ENCODE measurements around the gene SETD4. TPM values are rescaled to one million over a fixed set of nuclear protein-coding genes. Genes with fewer than 3 reads are reported as not detected.

The SETD4 gene
- total and polyA plus RNA-seq, 2 experiments from 2014 or later, result 12.7 to 12.9 TPM

- no peak overlapping the region for H3K4me3 ChIP-seq
- H2AFZ ChIP-seq, result peak overlapping the region; percentile 76
These were observed 31.9 kb downstream of the SETD4 start for GRCh38 chr21:36028127-36029069.

GRCh38 chr21:36027347-36027746 is 33.0 kb downstream of the SETD4 start:
- H4K20me1 ChIP-seq (ENCODE audit: insufficient read depth), result no peaks in the 10 kb centered on the region
- peaks cover 3% of the 10 kb centered on the region; the same call in 1 of the 2 replicates for H3K4me1 ChIP-seq (ENCODE audit: insufficient read depth)
- in situ Hi-C loops (cut with MboI), result no loop called here
- H3F3A ChIP-seq (ENCODE audit: insufficient read depth), result peaks cover 9% of the 10 kb centered on the region; the same call in 1 of the 2 replicates
- H2AFZ ChIP-seq, result no peak overlapping the region
- H3K36me3 ChIP-seq (ENCODE audit: low read depth), result no peaks in the 10 kb centered on the region
- H3K9me3 ChIP-seq (ENCODE audit: low read depth), result no peaks in the 10 kb centered on the region
- no peak overlapping the region for H3K4me3 ChIP-seq
- TF ChIP-seq EZH2phosphoT487 (IDR thresholded peaks at IDR 0.05; ENCODE audit: insufficient read depth, low read depth), result no peak
- TF ChIP-seq EZH2 (IDR thresholded peaks at IDR 0.05; ENCODE audit: insufficient read depth, poor library complexity, severe bottlenecking), result no peak
- H3K27me3 ChIP-seq (replicated peaks; ENCODE audit: insufficient read depth), result no peaks in the 10 kb centered on the region
- 64 to 68% methylated on average over 5 of the region's 5 CpGs for WGBS, 2 experiments (ENCODE audit: low coverage in 1 of 2, low lambda C conversion rate in 2 of 2, missing lambda C conversion rate in 2 of 2)
- no peaks in the 10 kb centered on the region for H3K79me2 ChIP-seq (ENCODE audit: insufficient read depth)
- no peak overlapping the region for H3K4me2 ChIP-seq (ENCODE audit: unreplicated experiment)
- DNase-seq, result peak; percentile 61
- no peaks in the 10 kb centered on the region for H3K9me2 ChIP-seq (ENCODE audit: insufficient read depth)
- H3K9ac ChIP-seq, result no peak overlapping the region
- H3K27ac ChIP-seq, result no peak overlapping the region

More at GRCh38 chr21:36028127-36029069, 31.9 kb downstream of the SETD4 start:
- 23 to 24% methylated on average over 25 of the region's 25 CpGs for WGBS, 2 experiments (ENCODE audit: low coverage in 1 of 2, low lambda C conversion rate in 2 of 2, missing lambda C conversion rate in 2 of 2)
- no peak overlapping the region for H3K9ac ChIP-seq
- no peaks in the 10 kb centered on the region for H3F3A ChIP-seq (ENCODE audit: insufficient read depth)
- in situ Hi-C loops (cut with MboI), result no loop called here
- H3K4me1 ChIP-seq (ENCODE audit: insufficient read depth), result peaks cover 3% of the 10 kb centered on the region; the same call in 1 of the 2 replicates
- H3K4me2 ChIP-seq (ENCODE audit: unreplicated experiment), result peak overlapping the region; percentile 42
- no peaks in the 10 kb centered on the region for H3K9me2 ChIP-seq (ENCODE audit: insufficient read depth)
- no peaks in the 10 kb centered on the region for H3K79me2 ChIP-seq (ENCODE audit: insufficient read depth)
- H3K36me3 ChIP-seq (ENCODE audit: low read depth), result no peaks in the 10 kb centered on the region
- no peaks in the 10 kb centered on the region for H3K27me3 ChIP-seq (replicated peaks; ENCODE audit: insufficient read depth)
- TF ChIP-seq EZH2phosphoT487 (IDR thresholded peaks at IDR 0.05; ENCODE audit: insufficient read depth, low read depth) (no peak), EZH2 (IDR thresholded peaks at IDR 0.05; ENCODE audit: insufficient read depth, poor library complexity, severe bottlenecking) (no peak)
- no peak overlapping the region for H3K27ac ChIP-seq
- no peaks in the 10 kb centered on the region for H4K20me1 ChIP-seq (ENCODE audit: insufficient read depth)
- H3K9me3 ChIP-seq (ENCODE audit: low read depth), result no peaks in the 10 kb centered on the region
- peak; percentile 80 for DNase-seq

- Histone ChIP-seq H2AFZ (no peak overlapping the region), H3K4me3 (no peak overlapping the region), H3K27me3 (replicated peaks; ENCODE audit: insufficient read depth) (no peaks in the 10 kb centered on the region), H3K9me2 (ENCODE audit: insufficient read depth) (no peaks in the 10 kb centered on the region), H3K9me3 (ENCODE audit: low read depth) (no peaks in the 10 kb centered on the region), H4K20me1 (ENCODE audit: insufficient read depth) (no peaks in the 10 kb centered on the region), H3K4me1 (ENCODE audit: insufficient read depth) (peaks cover 3% of the 10 kb centered on the region; the same call in 1 of the 2 replicates), H3K36me3 (ENCODE audit: low read depth) (no peaks in the 10 kb centered on the region), H3K9ac (no peak overlapping the region), H3K4me2 (ENCODE audit: unreplicated experiment) (no peak overlapping the region), H3K27ac (no peak overlapping the region), H3F3A (ENCODE audit: insufficient read depth) (peaks cover 9% of the 10 kb centered on the region; the same call in 1 of the 2 replicates), H3K79me2 (ENCODE audit: insufficient read depth) (no peaks in the 10 kb centered on the region)
- no peak for TF ChIP-seq EZH2 (IDR thresholded peaks at IDR 0.05; ENCODE audit: insufficient read depth, poor library complexity, severe bottlenecking)
- TF ChIP-seq EZH2phosphoT487 (IDR thresholded peaks at IDR 0.05; ENCODE audit: insufficient read depth, low read depth), result no peak
- WGBS, 2 experiments (ENCODE audit: low coverage in 1 of 2, low lambda C conversion rate in 2 of 2, missing lambda C conversion rate in 2 of 2), result 94 to 99% methylated on average over 8 of the region's 8 CpGs
- DNase-seq, result no peak
- in situ Hi-C loops (cut with MboI), result no loop called here
These were observed 35.5 kb downstream of the SETD4 start for GRCh38 chr21:36024782-36025181.

- Histone ChIP-seq H4K20me1 (ENCODE audit: insufficient read depth) (no peaks in the 10 kb centered on the region), H3K27me3 (replicated peaks; ENCODE audit: insufficient read depth) (no peaks in the 10 kb centered on the region), H3F3A (ENCODE audit: insufficient read depth) (peaks cover 9% of the 10 kb centered on the region; the same call in 1 of the 2 replicates), H3K4me1 (ENCODE audit: insufficient read depth) (peaks cover under 1% of the 10 kb centered on the region; the same call in 1 of the 2 replicates), H3K36me3 (ENCODE audit: low read depth) (no peaks in the 10 kb centered on the region), H3K4me3 (no peak overlapping the region), H3K9me3 (ENCODE audit: low read depth) (no peaks in the 10 kb centered on the region), H3K27ac (no peak overlapping the region), H3K79me2 (ENCODE audit: insufficient read depth) (no peaks in the 10 kb centered on the region), H3K9ac (no peak overlapping the region), H3K9me2 (ENCODE audit: insufficient read depth) (no peaks in the 10 kb centered on the region), H3K4me2 (ENCODE audit: unreplicated experiment) (no peak overlapping the region), H2AFZ (no peak overlapping the region)
- in situ Hi-C loops (cut with MboI), result no loop called here
- no peak for DNase-seq
- WGBS, 2 experiments (ENCODE audit: low coverage in 1 of 2, low lambda C conversion rate in 2 of 2, missing lambda C conversion rate in 2 of 2), result 67 to 79% methylated on average over 3 of the region's 3 CpGs
- TF ChIP-seq EZH2phosphoT487 (IDR thresholded peaks at IDR 0.05; ENCODE audit: insufficient read depth, low read depth), result no peak
These were observed 37.2 kb downstream of the SETD4 start for GRCh38 chr21:36023092-36023480.
